C4-2B (cell line): Measurements from ENCODE around the gene JOSD1.

Experiments
- H3K27ac ChIP-seq: fragments of 450-650 bp; 2 replicates; pipeline ENCODE4 v1.5.1; 2017
- CTCF ChIP-seq: fragments of 450-650 bp; conservative IDR thresholded peaks from 2 replicates; pipeline ENCODE4 v1.5.1; 2017; ENCODE audit warnings: mild to moderate bottlenecking
- ZFX ChIP-seq: fragments of 450-650 bp; IDR thresholded peaks from 2 replicates; pipeline ENCODE4 v1.6.1; 2017

JOSD1 gene

GRCh38 chr22:38675833-38676232 lies 24.9 kb downstream of the JOSD1 start:
- no peak overlapping the region for H3K27ac ChIP-seq
- TF ChIP-seq CTCF (no peak), ZFX (no peak)

GRCh38 chr22:38674888-38675287 lies 25.9 kb downstream of the JOSD1 start:
- H3K27ac ChIP-seq = no peak overlapping the region
- TF ChIP-seq ZFX = no peak
- TF ChIP-seq CTCF = no peak

- TF ChIP-seq CTCF = no peak
- peak; percentile 23; the same call in 1 of the 2 replicates for TF ChIP-seq ZFX
- H3K27ac ChIP-seq = peak overlapping the region; percentile 87
These were observed 43.5 kb downstream of the JOSD1 start for GRCh38 chr22:38657045-38657909.

GRCh38 chr22:38656256-38657044 lies 44.3 kb downstream of the JOSD1 start, which contains the start of the genes CBY1 and FAM227A:
Gene CBY1, plus strand, starts transcription at chr22:38656638. Its CDS starts 11,417 bp downstream, at chr22:38668055.
Gene FAM227A, minus strand, starts transcription at chr22:38656392. Its CDS starts 6,224 bp downstream, at chr22:38650168.
- H3K27ac ChIP-seq = peak within 1 kb of the TSS; percentile 87
- TF ChIP-seq CTCF (no peak), ZFX (peak; percentile 85; the same call in 1 of the 2 replicates)

- peak overlapping the region; percentile 87 for H3K27ac ChIP-seq
These were observed 45.1 kb downstream of the JOSD1 start for GRCh38 chr22:38655519-38656255.

GRCh38 chr22:38653741-38654140 lies 47.0 kb downstream of the JOSD1 start:
- H3K27ac ChIP-seq = no peak overlapping the region
- no peak for TF ChIP-seq ZFX
- no peak for TF ChIP-seq CTCF

More at GRCh38 chr22:38655519-38656255, 45.1 kb downstream of the JOSD1 start:
- TF ChIP-seq CTCF (no peak), ZFX (no peak)
